ENCODE results near the gene H6PD. TPM values are rescaled to one million over a fixed set of nuclear protein-coding genes. Genes with fewer than 3 reads are reported as not detected.

Gene H6PD
- polyA plus RNA-seq, 5 donors, result 40.9 to 57.8 (median 48.4) TPM

DNA sequence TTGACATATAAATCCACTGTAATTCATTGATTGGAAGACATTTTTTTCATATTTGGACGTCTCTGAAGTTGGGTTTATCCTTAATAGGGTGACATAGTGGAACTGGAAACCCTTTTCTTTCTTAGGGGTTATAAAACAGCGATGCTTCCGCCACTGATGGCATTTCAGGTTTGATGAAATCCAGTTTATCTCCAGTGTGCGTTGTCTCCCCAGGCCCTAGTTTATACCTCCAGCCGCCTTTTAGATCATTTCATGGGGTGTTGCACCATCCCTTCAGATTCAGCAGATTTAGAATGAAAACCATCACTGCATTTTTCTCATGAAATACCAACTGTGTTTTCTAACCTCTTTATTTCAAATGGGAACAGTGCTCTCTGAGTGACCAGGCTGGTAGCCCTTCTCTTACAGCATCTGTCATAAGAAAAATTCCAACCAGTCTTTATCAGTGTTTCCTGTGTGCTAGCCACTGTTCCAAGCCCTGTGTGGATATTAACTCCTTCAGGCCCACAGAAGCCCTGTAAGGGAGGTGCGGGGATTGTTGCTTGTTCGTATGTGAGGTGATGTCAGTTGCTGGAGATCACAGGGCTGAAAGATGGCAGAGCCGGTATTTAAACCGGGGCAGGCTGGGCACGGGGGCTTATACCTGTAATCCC is 19.0 kb downstream of the H6PD start:
- DNase-seq, result no peak

DNA sequence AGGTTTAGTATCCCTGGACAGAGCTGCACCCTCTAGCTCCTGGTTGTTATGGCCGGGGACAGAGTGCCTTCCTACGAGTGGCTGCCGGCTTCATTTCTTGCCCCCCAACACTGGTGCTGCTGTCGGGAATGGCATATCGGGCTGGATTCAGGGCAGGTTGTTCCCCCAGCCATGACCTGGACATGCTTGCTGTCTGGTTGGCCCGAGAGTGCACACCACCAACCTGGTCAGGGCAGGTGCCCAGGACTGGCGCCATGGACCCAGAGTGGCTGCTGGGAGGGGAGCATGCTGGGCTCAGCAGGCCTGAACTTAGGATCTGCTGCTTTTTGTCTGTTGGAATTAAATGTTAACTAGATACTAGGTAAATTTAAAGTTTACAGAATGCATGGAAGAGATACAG is 21.8 kb downstream of the H6PD start:
- DNase-seq, result no peak

DNA sequence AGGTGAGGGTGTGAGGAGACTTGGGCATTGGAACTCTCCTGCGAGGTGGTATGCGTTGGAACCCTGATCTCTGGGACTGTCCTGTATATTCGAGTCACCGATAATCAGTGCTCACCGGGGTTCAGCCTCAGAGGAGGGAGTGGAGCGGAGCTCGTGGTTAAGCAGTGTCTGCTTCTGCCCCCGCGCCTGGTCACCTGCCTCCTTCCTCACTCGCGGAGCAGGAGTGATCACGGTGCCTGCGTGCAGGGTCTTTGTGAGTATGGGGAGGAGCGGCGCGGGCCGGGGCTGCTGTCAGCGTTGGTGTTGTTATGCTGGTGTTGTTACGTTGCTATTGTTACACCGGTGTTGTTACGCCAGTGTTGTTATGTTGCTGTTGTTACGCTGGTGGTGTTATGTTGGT is 23.3 kb downstream of the H6PD start:
- no peak for DNase-seq

DNA sequence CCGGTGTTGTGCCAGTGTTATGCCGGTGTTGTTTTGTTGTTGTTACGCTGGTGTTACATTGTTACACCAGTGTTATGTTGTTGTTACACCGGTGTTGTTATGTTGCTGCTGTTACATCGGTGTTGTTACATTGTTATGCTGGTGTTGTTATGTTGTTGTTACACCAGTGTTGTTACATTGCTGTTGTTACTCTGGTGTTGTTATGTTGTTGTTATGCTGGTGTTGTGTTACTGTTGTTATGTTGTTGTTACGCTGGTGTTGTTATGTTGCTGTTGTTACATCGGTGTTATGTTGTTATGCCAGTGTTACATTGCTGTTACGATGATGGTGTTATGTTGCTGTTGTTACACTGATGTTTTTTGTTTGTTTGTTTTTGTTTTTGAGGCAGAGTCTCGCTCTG is 24.1 kb downstream of the H6PD start:
- no peak for DNase-seq

DNA sequence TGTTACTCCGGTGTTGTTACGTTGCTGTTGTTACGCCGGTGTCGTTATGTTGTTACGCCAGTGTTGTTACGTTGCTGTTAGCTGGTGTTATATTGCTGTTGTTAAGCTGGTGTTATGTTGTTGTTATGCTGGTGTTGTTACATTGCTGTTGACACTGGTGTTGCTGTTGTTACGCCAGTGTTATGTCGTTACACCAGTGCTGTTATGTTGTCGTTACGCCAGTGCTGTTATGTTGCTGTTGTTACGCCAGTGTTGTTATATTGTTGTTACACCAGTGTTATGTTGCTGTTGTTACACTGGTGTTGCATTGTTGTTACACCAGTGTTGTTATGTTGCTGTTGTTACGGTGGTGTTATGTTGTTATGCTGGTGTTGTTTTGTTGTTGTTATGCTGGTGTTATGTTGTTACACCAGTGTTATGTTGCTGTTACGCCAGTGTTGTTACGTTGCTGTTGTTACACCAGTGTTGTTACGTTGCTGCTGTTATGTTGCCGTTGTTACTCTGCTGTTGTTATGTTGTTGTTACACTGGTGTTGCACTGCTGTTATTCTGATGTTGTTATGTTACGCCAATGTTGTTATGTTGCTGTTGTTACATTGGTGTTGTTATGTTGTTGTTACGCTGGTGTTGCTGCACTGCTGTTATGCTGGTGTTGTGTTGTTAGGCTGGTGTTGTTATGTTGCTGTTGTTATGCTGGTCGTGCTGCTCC is 25.6 kb downstream of the H6PD start:
- no peak for DNase-seq

DNA sequence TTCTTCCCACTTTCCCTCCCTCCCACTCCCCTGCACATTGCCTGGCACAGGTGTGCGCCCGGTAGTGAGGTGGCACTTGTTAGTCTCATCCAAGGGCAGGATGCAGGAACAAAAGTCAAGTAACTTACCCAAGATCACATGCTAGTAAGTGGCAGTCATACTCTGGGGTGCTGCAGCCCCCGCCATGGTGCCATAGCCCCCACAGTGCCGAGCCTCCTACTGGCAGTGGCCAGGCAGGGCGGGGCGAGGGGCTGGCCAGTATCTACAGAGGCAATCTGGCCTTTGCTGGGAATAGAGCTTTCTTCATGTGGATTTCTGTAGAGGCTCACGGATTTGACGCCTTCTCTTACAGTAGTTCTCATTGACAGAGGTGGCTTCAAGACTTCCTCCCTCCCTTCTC is 26.9 kb downstream of the H6PD start:
- no peak for DNase-seq

DNA sequence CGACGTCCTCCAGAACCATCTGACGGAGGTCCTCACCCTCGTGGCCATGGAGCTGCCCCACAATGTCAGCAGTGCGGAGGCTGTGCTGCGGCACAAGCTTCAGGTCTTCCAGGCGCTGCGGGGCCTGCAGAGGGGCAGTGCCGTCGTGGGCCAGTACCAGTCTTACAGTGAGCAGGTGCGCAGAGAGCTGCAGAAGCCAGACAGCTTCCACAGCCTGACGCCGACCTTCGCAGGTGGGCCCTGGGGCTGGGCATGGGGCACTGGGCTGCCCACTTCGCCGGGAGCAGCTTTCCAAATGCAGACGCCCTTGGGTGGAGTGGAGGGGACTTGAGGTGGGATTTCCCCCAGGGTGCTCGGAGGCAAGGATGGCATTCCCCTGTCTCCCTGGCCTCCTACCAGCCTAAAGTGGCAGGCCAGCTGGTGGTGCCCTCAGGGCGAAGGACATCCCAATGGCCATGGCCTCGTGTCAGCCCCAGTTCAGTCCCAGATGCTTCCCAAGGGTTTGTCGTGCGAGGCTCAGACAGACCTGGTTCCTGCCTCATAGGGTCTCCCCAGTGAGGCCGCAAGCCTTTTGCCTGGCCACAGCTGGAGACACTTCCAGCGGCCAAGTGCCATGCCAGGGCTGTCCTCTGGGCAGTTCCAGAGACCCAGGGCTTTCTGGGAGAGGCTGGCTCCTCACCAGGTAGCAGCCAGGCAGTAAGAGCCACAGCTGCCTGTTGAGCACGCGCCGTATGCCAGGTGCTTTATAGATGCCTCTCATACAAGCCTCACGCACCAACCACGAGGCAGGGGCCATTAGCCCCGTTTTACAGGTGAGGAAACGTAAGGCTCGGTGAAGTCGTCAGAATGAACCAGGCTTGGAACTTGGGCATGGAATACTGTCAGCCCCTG is 27.8 kb downstream of the H6PD start:
- DNase-seq, result no peak

DNA sequence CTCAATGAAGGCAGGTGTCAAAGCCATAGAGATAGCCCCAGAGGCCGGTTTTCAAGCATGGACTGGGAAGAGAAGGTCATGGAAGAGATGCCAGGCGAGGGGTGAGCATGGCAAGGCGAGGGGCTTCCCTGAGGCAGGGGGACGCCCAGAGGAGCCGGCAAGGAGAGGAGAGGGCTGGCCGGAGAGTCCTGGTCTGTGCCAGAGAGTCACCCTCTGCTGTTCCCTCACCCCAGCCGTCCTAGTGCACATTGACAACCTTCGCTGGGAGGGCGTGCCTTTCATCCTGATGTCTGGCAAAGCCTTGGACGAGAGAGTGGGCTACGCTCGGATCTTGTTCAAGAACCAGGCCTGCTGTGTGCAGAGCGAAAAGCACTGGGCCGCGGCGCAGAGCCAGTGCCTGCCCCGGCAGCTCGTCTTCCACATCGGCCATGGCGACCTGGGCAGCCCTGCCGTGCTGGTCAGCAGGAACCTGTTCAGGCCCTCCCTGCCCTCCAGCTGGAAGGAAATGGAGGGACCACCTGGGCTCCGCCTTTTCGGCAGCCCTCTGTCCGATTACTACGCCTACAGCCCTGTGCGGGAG is 28.8 kb downstream of the H6PD start:
- DNase-seq, result no peak

DNA sequence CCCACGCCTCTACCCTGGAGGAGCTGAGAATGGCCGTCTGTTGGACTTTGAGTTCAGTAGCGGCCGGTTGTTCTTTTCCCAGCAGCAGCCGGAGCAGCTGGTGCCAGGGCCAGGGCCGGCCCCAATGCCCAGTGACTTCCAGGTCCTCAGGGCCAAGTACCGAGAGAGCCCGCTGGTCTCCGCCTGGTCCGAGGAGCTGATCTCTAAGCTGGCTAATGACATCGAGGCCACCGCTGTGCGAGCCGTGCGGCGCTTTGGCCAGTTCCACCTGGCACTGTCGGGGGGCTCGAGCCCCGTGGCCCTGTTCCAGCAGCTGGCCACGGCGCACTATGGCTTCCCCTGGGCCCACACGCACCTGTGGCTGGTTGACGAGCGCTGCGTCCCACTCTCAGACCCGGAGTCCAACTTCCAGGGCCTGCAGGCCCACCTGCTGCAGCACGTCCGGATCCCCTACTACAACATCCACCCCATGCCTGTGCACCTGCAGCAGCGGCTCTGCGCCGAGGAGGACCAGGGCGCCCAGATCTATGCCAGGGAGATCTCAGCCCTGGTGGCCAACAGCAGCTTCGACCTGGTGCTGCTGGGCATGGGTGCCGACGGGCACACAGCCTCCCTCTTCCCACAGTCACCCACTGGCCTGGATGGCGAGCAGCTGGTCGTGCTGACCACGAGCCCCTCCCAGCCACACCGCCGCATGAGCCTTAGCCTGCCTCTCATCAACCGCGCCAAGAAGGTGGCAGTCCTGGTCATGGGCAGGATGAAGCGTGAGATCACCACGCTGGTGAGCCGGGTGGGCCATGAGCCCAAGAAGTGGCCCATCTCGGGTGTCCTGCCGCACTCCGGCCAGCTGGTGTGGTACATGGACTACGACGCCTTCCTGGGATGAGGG is 29.7 kb downstream of the H6PD start:
- DNase-seq, result no peak

DNA sequence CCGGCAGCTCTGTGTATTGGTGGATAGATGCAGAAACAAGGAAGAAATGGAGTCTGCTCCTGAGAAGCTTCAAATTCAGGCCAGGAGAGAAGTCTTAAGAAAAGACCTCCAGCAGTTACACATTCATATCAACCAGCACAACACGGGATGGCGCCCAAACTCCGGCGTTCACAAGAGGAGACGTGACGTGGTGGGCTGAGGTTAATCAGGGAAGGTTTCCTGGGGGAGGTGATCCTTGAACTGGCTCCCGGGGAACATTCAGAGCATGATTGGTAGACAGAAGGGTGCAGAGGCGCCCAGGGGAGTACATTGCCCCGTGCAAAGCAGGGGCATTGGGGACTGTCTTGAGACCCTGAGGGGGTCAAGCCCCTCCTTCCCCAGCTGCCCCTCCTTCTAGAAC is 30.5 kb downstream of the H6PD start:
- DNase-seq, result no peak

DNA sequence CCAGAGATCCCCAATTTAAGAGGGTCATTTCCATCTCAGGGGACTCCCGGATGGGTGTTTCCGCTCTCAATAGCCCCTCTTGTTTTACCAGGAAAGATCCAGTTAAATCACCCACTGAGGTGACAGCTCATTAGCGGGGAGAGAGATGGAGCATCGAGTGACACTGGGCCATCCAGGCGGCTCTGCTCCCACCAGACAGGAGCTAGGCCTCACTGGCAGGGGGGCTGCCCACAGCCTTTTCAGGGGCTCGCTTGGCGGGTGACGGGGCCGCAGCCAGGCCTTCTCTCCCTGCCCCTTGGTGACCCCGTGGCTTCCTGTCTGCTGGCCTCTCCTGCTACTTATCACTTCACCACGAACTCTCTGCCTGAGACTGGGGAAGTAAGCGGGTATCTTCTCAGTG is 31.4 kb downstream of the H6PD start:
- DNase-seq, result no peak

DNA sequence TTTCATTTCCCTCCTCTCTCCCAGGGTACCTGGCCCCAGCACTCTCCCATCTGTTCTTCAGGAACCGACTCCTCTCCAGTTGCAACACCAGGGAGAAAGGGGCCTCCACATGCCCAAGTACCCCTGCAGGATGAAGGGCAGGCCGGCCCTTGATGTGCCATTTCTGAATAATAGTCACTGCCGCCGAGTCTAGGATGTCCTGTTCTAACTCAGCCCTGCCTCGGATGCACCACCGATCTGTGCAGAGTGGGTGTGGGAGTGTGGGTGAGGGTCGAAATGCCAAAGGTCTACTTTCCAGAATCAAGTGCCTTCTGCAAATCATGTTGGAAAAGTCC is 32.7 kb downstream of the H6PD start:
- DNase-seq, result no peak

DNA sequence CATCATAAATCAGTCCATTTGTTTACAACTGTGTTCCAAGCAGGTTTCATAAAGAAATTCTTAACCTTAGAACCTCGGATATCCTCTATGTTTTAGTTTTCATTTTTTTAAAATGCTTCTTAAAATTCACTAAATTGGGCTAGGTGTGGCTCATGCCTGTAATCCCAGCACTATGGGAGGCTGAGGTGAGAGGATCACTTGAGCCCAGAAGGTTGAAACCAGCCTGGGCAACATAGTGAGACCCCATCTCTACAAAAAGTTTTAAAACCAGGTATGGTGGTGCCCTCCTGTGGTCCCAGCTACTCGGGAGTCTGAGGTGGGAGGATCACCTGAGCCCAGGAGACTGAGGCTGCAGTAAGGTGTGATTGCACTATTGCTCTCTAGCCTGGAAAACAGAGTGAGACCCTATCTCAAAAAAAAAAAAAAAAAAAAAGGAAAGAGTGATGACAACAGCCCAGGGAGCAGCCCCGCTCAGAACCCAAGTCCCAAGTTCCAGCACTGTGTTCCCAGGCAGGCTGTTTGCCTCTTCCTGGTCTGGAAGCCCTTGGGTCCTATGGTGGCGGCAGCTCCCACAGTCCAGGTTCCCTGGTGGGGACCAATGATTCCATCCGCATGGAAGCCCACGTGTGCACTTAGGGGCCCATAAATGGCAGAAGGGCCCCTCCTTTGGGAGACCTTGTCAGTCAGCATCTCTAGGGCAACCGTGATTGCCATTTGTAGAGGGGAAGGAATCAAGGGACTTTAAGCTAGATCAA is 33.4 kb downstream of the H6PD start:
- DNase-seq, result no peak

DNA sequence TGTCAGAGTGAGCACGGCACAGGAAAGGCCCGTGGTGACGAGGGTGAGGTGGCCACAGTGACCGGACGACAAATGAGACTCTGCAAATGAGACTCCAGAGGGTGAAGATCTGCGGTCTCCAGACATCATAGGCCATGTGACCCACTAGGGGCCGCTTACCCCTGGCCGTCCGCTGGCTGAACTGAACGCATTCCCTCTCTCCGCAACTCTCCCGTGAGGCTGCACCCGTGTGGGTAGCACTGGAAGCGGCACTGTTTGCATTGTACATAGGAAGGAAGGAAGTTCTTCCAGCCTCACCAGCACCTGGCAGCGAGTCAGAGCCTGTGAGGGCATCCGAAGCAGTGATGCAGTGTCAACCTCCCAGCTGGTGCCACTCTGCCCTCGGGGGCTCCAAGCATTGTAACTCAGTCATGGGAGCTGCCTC is 34.5 kb downstream of the H6PD start:
- DNase-seq, result no peak

DNA sequence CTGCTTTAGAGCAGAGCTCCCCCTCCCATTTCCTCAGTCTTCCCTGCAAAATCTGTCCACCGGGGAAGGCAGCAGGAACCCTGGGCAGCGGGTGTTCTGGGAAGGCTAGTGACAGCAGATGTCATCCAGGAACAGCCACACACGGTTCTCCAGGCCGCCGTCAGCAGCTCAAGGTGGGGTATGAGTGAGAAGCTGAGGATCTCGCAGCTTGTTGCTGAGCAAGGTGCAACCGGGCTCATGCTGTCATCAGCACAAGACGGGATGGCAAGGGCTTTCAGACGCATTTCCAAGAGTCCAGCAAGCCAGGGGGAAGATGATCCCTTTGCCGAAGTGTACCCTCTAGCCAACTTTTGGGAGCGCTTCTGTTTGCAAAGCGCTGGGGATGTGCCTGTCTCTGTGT is 35.1 kb downstream of the H6PD start:
- no peak for DNase-seq

DNA sequence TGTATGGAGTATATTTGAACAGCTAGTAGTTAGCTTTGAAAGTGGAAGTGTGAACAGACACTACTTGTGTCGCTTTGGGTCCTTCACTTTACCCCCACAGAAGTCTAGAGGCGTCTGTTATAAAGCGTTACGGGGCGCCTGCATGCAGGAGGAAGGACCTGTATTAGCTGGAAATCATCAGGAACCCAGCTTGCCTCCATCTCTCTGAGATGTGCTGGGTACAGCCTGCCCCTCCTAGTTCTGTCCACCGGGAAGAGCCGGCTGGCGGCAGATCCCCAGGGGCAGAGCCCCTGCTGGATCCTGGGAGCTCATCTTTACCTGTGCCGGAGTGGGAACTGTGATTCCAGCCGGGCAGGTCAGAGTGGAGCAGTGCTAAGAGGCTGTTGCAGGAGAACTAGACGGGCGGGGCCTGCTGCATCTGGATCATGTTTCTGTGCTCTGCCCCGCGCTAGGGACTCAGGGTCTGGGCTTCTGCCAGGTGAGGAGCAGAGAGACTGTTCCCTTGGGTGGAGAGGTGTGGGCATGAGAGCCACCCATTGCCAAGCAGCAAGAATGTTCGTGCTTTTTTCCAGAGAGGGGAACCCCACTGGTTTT is 35.8 kb downstream of the H6PD start:
- no peak for DNase-seq

DNA sequence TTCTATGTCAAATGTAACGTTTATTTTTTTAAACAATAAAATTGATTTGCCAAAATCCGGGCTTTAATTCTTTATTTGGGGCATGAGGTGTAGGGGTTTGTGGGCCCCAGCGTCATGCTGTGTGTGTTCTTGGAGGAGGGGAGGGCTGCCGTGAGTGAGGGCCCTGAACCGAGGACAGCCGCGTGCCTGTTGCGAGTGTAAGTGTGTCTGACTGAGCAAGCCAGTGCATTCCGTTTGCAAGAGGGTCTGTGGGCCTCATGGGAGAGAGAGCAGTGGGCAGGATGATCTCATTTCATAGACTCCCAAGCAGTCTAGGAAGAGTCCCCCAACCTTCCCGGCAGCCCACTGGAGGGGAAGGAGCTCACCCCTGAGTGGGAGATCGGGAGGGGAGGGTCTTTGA is 36.7 kb downstream of the H6PD start:
- DNase-seq, result no peak

DNA sequence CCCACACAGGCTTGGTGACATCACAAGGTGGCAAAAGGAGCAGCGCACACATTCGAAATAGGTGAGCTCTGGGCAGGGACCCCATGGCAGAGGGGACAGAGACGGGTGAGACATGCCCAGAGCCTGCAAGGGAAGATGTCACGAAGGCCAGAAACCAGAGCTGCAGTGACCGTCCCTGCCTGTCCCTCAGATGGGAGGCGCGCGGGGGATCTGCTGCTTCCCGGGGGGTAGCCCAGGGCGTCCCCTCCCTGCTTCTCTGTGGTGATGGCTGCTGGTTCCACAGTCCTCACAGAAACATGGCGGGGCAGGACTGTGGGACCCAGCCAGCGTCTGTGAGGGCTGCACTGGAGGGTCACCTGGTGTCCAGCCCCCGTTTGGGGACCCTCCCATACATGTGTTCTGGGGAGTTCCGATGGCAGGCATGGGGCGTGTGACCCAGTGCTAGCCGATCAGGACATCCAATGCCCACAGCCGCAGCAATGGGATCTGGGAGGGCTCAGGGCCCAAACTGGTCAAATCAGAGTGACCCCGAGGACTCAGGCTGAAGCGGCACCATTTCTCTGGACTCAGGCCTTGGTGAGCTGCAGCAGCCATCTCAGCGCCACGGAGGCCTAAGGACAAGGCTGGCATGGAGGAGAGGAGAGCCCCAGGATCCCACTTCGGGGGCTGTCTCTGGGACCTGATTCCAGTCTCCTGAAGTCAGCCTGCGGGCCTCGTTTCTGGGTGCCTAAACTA is 37.5 kb downstream of the H6PD start:
- no peak for DNase-seq

DNA sequence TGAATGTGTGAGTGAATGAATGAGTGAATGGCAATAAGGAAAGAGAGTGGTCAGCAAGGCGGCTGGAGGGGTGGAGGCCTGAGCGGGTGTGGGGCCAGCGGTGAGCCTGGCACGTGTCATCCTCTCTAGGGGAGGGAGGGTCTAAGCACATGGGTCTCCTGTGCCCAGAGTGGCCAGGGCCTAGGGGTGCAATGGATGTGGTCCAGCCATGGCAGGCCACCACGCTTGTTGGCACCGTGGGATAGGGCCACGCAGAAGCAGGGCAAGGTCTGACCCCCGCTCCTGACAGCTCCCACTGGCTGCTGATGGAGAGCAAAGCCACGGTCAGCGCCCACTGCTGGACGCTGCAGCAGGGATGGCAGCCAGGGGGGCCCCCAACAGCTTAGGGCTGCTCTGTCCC is 38.6 kb downstream of the H6PD start:
- DNase-seq, result no peak

DNA sequence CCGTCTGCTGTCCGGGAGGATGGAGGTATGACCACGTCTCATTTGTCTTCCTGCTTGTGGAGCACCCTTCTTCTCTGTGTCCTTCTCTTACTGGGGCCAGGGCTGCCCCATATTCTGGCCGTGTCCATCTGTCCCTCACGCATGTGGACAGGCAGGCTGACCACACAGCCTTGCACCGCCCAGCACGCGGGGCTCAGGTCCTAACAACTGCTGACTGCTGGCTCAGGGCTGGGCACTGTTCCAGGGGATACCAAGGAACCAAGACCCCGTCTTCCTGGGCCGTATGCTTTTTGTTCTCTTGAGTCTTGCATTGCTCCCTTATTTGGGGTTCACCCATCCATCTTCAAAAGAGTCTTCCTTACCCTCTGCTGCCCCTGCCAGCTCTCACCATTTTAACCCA is 40.6 kb downstream of the H6PD start:
- no peak for DNase-seq
